Mesodermal cell (in vitro differentiated cells): ENCODE data around the gene MSH5.

ENCODE experiments used
- H3K27ac ChIP-seq: 2 replicates; pipeline ENCODE4 v1.7.0; 2013; ENCODE audit warnings: mild to moderate bottlenecking, low read depth, low read length, moderate library complexity; ENCODE audit not compliant: severe bottlenecking
- H3K36me3 ChIP-seq: 2 replicates; pipeline ENCODE4 v1.7.1; 2013; ENCODE audit warnings: mild to moderate bottlenecking, low read length, moderate library complexity; ENCODE audit not compliant: control insufficient read depth, insufficient read depth
- H3K4me1 ChIP-seq: one replicate; pipeline ENCODE4 v1.7.1; 2013; ENCODE audit warnings: mild to moderate bottlenecking, low read length; ENCODE audit not compliant: insufficient read depth, control insufficient read depth, poor library complexity, severe bottlenecking
- H3K4me3 ChIP-seq: 2 replicates; pipeline ENCODE4 v1.7.0; 2013; ENCODE audit warnings: low read length, control low read depth, mild to moderate bottlenecking; ENCODE audit not compliant: insufficient read depth, poor library complexity, severe bottlenecking; ENCODE audit errors: extremely low read depth
- H3K9me3 ChIP-seq: 2 replicates; pipeline ENCODE4 v1.7.1; 2013; ENCODE audit warnings: mild to moderate bottlenecking, low read length, moderate library complexity; ENCODE audit not compliant: control insufficient read depth
- WGBS, 2 experiments: methylation state at CpG; one replicate each; pipeline ENCODE4 v1.1.5; 2013; ENCODE audit warnings: missing lambda C conversion rate in 2 of 2; ENCODE audit not compliant: insufficient coverage in 2 of 2; 5-methylcytosine and 5-hydroxymethylcytosine counted together

The MSH5 gene

GRCh38 chr6:31740397-31741223 lies 805 bp downstream of the MSH5 start:
- Histone ChIP-seq H3K27ac (peak overlapping the region; percentile 67), H3K4me3 (peak overlapping the region; percentile 72), H3K4me1 (peaks cover 33% of the 10 kb centered on the region), H3K9me3 (no peaks in the 10 kb centered on the region), H3K36me3 (peaks cover 36% of the 10 kb centered on the region)
- whole genome bisulfite sequencing, 2 experiments: 45 to 50% methylated on average over 28 of the region's 29 CpGs

- H3K36me3 ChIP-seq: peaks cover 36% of the 10 kb centered on the region
- no peak overlapping the region for H3K4me3 ChIP-seq
- peaks cover 32% of the 10 kb centered on the region for H3K4me1 ChIP-seq
- no peaks in the 10 kb centered on the region for H3K9me3 ChIP-seq
- no peak overlapping the region for H3K27ac ChIP-seq
- WGBS, 2 experiments: 93% methylated on average over 2 of the region's 2 CpGs; no CpG with 5 or more reads in 1 of the 2 experiments
Observed at GRCh38 chr6:31741815-31742214, 2.0 kb downstream of the MSH5 start.

DNA sequence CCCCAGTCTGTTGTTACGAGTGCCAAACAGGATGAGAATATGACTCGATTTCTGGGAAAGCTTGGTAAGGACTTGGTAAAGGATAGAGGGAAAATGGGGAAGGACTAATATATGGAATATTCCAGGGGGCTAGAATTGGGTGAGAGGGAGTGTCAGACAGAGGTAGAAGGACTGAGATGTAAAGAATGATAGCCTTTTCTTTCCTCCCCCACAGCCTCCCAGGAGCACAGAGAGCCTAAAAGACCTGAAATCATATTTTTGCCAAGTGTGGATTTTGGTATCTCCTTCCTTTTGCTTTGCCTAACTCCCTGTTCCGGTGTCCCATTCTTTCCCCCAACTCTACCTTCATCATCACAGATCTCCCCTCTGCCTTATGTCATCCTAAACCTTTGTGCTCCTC lies 3.1 kb downstream of the MSH5 start:
- Histone ChIP-seq H3K4me1 (peaks cover 29% of the 10 kb centered on the region), H3K9me3 (no peaks in the 10 kb centered on the region), H3K36me3 (peaks cover 45% of the 10 kb centered on the region), H3K27ac (no peak overlapping the region), H3K4me3 (no peak overlapping the region)
- 91 to 98% methylated on average over 3 of the region's 3 CpGs for WGBS, 2 experiments

- H3K9me3 ChIP-seq: no peaks in the 10 kb centered on the region
- WGBS, 2 experiments: 83 to 100% methylated on average over 1 of the region's 1 CpG
- H3K4me3 ChIP-seq: no peak overlapping the region
- no peak overlapping the region for H3K27ac ChIP-seq
- peaks cover 45% of the 10 kb centered on the region for H3K36me3 ChIP-seq
- H3K4me1 ChIP-seq: peaks cover 16% of the 10 kb centered on the region
Observed at GRCh38 chr6:31744422-31744821, 4.6 kb downstream of the MSH5 start.

DNA sequence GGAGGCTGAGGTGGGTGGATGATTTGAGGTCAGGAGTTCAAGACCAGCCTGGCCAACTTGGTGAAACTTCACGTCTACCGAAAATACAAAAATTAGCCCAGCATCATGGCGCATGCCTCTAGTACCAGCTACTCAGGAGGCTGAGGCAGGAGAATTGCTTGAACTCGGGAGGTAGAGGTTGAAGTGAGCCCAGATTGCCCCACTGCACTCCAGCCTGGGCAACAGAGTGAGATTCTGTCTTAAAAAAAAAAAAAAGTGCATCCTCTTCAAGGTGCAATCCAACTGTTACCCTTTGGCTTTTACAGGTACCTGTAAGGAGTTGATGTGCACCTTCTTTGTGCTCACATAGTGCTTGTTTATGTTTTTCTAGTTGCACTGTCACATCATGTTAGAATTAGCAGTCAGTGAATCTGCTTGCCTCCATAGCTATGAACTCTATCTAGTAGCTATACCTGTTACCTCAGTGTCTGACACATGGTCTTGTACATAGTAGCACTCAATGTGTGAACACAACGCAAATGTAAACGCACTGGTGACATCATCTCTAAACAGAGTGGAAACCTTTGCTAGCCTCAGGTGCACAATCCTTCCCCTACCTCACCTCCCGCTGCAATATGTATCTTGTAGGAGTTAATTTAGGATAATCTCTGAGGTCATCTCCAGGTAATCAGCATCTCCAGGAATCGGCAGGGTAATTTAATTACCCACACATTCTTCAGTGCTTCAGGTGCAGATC lies 9.7 kb downstream of the MSH5 start:
- peaks cover 12% of the 10 kb centered on the region for H3K36me3 ChIP-seq
- WGBS, 2 experiments: 95 to 97% methylated on average over 4 to 5 of the region's 8 CpGs
- no peak overlapping the region for H3K27ac ChIP-seq
- H3K4me3 ChIP-seq: no peak overlapping the region
- peaks cover 12% of the 10 kb centered on the region for H3K4me1 ChIP-seq
- H3K9me3 ChIP-seq: no peaks in the 10 kb centered on the region

- Histone ChIP-seq H3K27ac (no peak overlapping the region), H3K9me3 (no peaks in the 10 kb centered on the region), H3K4me1 (peaks cover 12% of the 10 kb centered on the region), H3K36me3 (peaks cover 9% of the 10 kb centered on the region), H3K4me3 (no peak overlapping the region)
- 94 to 96% methylated on average over 5 to 6 of the region's 7 CpGs for WGBS, 2 experiments
Observed at GRCh38 chr6:31750411-31751022, 10.7 kb downstream of the MSH5 start.

DNA sequence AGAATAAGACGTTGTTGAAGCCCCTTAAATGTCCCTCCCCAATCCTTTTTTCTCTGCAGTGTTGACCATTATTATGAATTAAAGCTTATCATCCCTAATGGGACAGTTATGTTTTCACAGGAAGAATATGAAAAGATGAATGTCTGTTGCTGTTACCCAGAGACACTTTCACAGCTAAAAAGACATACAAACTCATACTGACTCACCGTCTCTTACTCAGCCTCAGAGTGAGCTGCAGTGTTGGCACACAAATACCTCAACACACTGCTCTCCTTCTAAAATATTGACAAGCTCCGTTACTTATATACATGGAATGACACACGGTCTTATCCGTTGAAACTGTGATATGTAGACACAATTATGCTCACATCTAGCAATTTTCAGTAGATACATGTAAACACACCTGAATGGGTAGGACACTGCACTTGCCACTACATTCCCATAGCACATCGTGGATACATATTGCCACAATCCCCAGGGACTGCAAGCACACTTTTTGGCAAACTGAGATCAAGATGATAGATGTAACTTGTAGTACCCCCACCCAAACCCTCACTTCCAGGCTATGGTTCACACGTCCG lies 13.0 kb downstream of the MSH5 start:
- peaks cover 4% of the 10 kb centered on the region for H3K4me1 ChIP-seq
- H3K36me3 ChIP-seq: peaks cover under 1% of the 10 kb centered on the region
- H3K27ac ChIP-seq: no peak overlapping the region
- WGBS, 2 experiments: 87 to 93% methylated on average over 4 to 8 of the region's 8 CpGs
- H3K4me3 ChIP-seq: no peak overlapping the region
- no peaks in the 10 kb centered on the region for H3K9me3 ChIP-seq

DNA sequence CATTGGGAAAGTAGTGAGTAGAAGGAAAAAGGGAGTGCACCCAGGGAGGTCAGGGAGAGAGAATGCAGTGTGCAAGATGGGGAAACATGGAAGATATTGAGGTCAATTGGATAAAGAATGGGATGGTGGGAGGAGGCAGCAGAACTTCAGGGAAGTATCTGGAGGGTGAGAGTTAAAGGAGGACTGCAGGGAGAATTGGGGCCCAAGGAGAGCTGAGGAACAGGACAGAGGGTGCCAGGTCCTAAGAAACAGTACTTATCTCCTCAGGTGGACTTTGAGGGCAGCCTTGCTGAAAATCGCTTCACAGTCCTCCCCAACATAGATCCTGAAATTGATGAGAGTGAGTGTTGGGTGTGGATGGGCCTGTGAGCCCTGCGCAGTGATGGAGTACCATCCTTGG lies 18.5 kb downstream of the MSH5 start:
- H3K9me3 ChIP-seq: no peaks in the 10 kb centered on the region
- no peak overlapping the region for H3K4me3 ChIP-seq
- no peak overlapping the region for H3K27ac ChIP-seq
- peaks cover 8% of the 10 kb centered on the region for H3K4me1 ChIP-seq
- whole genome bisulfite sequencing, 2 experiments: 100% methylated on average over 1 of the region's 2 CpGs
- peaks cover 30% of the 10 kb centered on the region for H3K36me3 ChIP-seq

GRCh38 chr6:31760790-31761189 lies 21.0 kb downstream of the MSH5 start:
- peaks cover 30% of the 10 kb centered on the region for H3K36me3 ChIP-seq
- WGBS, 2 experiments: 100% methylated on average over 1 to 2 of the region's 5 CpGs
- no peak overlapping the region for H3K27ac ChIP-seq
- peaks cover 18% of the 10 kb centered on the region for H3K4me1 ChIP-seq
- H3K4me3 ChIP-seq: no peak overlapping the region
- H3K9me3 ChIP-seq: no peaks in the 10 kb centered on the region

GRCh38 chr6:31761343-31761742 lies 21.5 kb downstream of the MSH5 start:
- Histone ChIP-seq H3K4me3 (no peak overlapping the region), H3K27ac (no peak overlapping the region), H3K9me3 (no peaks in the 10 kb centered on the region), H3K36me3 (peaks cover 30% of the 10 kb centered on the region), H3K4me1 (peaks cover 18% of the 10 kb centered on the region)
- WGBS, 2 experiments: 93 to 98% methylated on average over 3 to 7 of the region's 8 CpGs
